ENCODE measurements around the gene KLHDC10.
A peak's percentile ranks its signal among the peaks of the same experiment; 100 is the strongest.
"Not testable (repeated sequence)": the region's sequence is repeated elsewhere in the genome, so short reads cannot be mapped to it uniquely, and the experiment has no call there.

The KLHDC10 gene

DNA sequence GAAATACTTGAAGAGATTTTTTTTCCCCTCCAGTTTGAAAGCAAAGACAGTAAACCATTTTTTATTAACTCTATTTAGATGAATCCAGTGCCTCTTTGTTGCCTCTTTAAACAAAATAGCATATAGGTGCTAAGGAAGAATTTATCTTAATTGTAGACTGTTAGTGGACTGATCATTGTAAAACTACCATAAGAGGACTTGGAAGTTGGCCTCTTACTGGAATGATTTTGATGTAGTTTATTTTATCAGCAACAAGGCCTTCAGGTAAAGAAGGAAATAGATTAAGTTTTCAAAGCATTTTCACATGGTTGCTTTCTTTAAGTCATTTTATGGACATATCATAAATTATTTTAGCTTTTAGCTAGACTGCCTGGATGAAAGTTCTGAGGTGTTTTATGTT is 53.2 kb downstream of the KLHDC10 start:
- TF ChIP-seq, protein P1, sequence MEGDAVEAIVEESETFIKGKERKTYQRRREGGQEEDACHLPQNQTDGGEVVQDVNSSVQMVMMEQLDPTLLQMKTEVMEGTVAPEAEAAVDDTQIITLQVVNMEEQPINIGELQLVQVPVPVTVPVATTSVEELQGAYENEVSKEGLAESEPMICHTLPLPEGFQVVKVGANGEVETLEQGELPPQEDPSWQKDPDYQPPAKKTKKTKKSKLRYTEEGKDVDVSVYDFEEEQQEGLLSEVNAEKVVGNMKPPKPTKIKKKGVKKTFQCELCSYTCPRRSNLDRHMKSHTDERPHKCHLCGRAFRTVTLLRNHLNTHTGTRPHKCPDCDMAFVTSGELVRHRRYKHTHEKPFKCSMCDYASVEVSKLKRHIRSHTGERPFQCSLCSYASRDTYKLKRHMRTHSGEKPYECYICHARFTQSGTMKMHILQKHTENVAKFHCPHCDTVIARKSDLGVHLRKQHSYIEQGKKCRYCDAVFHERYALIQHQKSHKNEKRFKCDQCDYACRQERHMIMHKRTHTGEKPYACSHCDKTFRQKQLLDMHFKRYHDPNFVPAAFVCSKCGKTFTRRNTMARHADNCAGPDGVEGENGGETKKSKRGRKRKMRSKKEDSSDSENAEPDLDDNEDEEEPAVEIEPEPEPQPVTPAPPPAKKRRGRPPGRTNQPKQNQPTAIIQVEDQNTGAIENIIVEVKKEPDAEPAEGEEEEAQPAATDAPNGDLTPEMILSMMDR (IDR thresholded peaks at IDR 0.05; ENCODE audit: low read length, missing control alignments), result no peak
- DNase-seq (ENCODE audit: low read depth), result no peak
- H3K4me3 ChIP-seq (replicated peaks; ENCODE audit: low read depth, low read length), result no peak overlapping the region

DNA sequence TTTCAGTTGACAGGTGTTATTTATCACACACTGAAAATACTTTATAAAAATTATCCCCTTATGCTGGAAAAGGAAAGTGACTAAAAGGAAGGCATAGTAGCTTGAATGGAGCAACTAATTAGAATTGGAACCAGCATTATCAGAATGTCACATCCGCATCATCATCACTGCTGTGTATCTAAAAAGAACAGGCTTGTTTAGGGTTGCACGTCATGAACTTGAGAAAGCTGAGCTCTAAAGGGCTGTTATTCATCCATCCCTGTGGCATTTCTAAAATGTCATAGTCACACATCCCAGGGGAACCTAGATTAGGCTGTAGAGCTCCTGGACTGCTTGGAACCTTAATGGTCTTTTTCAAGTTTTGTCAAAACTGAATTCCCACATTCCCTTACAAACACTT is 54.4 kb downstream of the KLHDC10 start:
- DNase-seq (ENCODE audit: low read depth), result no peak
- no peak overlapping the region for H3K4me3 ChIP-seq (replicated peaks; ENCODE audit: low read depth, low read length)
- TF ChIP-seq, protein P1 (IDR thresholded peaks at IDR 0.05; ENCODE audit: low read length, missing control alignments), result no peak

DNA sequence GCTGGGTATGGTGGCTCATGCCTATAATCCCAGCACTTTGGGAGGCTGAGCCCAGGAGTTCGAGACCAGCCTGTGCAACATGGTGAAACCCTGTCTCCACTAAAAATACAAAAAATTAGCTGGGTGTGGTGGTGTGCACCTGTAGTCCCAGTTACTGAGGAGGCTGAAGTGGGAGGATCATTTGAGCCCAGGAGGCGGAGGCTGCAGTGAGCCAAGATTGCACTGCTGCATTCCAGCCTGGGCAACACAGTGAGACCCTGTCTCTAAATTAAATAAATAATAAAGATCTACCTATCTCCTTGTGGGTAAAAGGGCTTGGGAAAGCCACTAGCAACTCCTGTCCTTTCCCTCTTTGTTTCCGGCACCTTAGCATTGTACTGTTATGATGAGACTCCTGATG is 56.5 kb downstream of the KLHDC10 start:
- not testable (repeated sequence) for DNase-seq (ENCODE audit: low read depth); H3K4me3 ChIP-seq (replicated peaks; ENCODE audit: low read depth, low read length)

DNA sequence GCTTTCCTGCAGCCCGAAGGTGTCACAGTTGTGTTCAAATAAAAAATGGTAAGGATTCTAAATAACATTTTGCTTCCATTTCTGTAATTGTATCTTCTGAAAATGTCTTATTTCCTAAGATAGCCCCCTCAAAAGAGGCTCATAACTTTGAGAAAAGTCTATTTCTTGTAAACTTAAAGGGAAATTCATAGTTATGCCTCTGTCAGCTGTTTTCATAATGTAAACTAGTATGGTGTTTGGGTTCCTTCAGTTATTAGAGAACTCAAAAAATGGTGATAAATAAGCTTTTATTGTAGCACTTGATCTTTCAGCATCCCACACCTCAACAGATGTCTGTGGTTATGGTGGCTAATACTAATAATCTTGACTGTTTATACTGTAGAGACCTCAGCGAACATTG is 57.1 kb downstream of the KLHDC10 start:
- H3K4me3 ChIP-seq (replicated peaks; ENCODE audit: low read depth, low read length), result no peak overlapping the region
- DNase-seq (ENCODE audit: low read depth), result no peak
- TF ChIP-seq, protein P1 (IDR thresholded peaks at IDR 0.05; ENCODE audit: low read length, missing control alignments), result no peak

DNA sequence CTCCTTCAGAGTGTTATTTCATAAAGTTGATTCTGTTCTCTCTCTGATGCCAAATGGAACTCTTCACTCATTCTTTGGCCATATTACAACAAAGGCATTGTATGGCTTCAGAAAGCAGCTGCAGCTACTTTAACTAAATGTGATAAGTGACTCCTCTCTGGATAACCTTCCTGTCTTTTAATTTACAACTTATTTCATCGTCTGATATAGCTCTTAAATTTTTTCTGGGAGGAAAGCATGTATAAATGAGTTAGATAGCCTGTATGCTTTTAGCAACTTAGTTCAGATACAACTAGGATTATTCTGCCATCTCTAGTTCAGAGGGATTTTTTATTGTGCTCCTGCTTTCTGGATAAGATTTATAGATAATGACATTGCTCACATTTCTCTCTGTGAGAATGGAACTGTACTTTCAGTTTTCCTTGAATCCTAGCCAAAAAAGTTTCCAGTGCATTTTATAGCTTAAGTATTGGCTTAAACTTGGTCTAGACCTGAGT is 57.5 kb downstream of the KLHDC10 start:
- DNase-seq (ENCODE audit: low read depth), result peak; percentile 64
- peak overlapping the region; percentile 27 for H3K4me3 ChIP-seq (replicated peaks; ENCODE audit: low read depth, low read length)
- TF ChIP-seq, protein P1 (IDR thresholded peaks at IDR 0.05; ENCODE audit: low read length, missing control alignments), result no peak

DNA sequence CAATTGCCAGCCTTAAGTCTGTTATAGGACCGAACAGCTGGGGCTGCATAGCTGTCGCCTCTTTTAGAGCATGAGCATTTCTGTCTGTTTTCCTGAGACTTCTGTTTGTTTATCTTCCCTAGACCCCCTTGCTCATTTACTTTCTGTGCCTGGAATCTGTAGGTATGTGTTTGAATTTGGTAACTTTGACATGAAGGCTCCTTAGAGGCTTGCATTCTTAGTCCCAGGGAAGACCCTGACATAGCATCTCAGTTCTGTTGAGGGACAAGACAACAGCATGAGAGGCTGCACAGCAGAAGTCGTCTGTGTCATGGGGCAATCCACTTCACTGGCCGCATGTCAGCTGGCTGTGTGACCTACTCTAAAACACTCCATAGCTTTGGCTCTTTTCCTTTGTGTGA is 58.7 kb downstream of the KLHDC10 start:
- TF ChIP-seq, protein P1 (IDR thresholded peaks at IDR 0.05; ENCODE audit: low read length, missing control alignments), result no peak
- no peak for DNase-seq (ENCODE audit: low read depth)

DNA sequence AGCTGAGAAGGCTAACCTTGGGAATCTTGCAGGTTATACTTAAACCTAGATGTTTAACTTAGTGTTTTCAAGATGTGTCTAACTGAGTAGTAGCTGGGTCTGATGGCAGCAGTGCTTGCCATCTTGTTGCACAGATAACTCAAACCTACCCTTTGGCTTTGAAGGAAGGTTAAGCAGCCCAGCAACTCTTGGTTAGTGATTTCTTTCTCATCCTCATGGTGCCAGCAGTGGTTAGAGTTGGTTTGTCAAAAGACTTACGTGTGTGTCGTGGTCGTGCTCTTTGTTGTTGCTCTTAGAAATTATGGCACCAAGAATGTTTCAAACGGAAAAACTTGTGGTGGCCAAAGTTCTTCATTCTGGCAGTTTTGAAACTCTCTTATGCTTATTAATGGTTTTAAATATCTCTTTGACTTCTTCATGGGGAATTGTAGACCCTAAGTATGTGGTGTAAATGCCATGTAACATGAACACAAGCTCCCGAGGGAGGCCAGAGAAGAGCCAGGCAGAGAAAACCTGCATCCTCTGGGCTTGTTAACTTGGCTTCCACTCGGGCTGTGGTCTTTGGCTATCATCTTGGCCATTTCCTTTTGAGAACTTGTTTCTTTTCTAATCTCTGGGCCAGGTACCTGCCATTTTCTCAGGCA is 61.0 kb downstream of the KLHDC10 start:
- TF ChIP-seq, protein P1 (IDR thresholded peaks at IDR 0.05; ENCODE audit: low read length, missing control alignments), result no peak
- no peak overlapping the region for H3K4me3 ChIP-seq (replicated peaks; ENCODE audit: low read depth, low read length)
- no peak for DNase-seq (ENCODE audit: low read depth)

More for the DNA sequence above, 58.7 kb downstream of the KLHDC10 start:
- no peak overlapping the region for H3K4me3 ChIP-seq (replicated peaks; ENCODE audit: low read depth, low read length)

All from fibroblast of pulmonary artery (primary cell).